HEK293 (cell line): ENCODE results near the gene MN1.

Experiments
- BCL11A ChIP-seq: fragments of 450-650 bp; formaldehyde crosslinking; IDR thresholded peaks from 2 replicates; pipeline ENCODE4 v1.5.1; 2016; ENCODE audit warnings: low read depth, missing biosample characterization, missing genetic modification characterization
- CTCF ChIP-seq: fragments of 450-650 bp; formaldehyde crosslinking; IDR thresholded peaks from 2 replicates; pipeline ENCODE4 v1.5.1; 2016; ENCODE audit warnings: missing biosample characterization, missing genetic modification characterization
- GLI2 ChIP-seq: fragments of 450-650 bp; formaldehyde crosslinking; IDR thresholded peaks from 2 replicates; pipeline ENCODE4; 2017; ENCODE audit warnings: missing biosample characterization, missing genetic modification characterization, low read depth, borderline replicate concordance
- INSM2 ChIP-seq: fragments of 450-650 bp; formaldehyde crosslinking; IDR thresholded peaks from 2 replicates; pipeline ENCODE4 v1.5.1; 2016; ENCODE audit warnings: missing biosample characterization, missing genetic modification characterization
- PRDM4 ChIP-seq: fragments of 450-650 bp; formaldehyde crosslinking; IDR thresholded peaks from 2 replicates; pipeline ENCODE4 v1.5.1; 2017; ENCODE audit warnings: missing biosample characterization, missing genetic modification characterization
- TCF7L2 ChIP-seq: IDR thresholded peaks from 2 replicates; pipeline ENCODE4 v1.6.1; 2011; ENCODE audit warnings: low read depth, mild to moderate bottlenecking, inconsistent platforms, low read length, moderate library complexity, borderline replicate concordance
- ZBTB44 ChIP-seq: fragments of 450-650 bp; IDR thresholded peaks from 2 replicates; pipeline ENCODE4 v1.5.1; 2018; ENCODE audit warnings: missing biosample characterization, mild to moderate bottlenecking, missing genetic modification characterization
- ZNF146 ChIP-seq: fragments of 450-650 bp; formaldehyde crosslinking; IDR thresholded peaks from 2 replicates; pipeline ENCODE4 v1.5.1; 2016; ENCODE audit warnings: missing biosample characterization, missing genetic modification characterization
- ZNF549 ChIP-seq: fragments of 450-650 bp; IDR thresholded peaks from 2 replicates; pipeline ENCODE4 v1.5.1; 2018; ENCODE audit warnings: missing biosample characterization, missing genetic modification characterization, mild to moderate bottlenecking, inconsistent platforms, moderate library complexity
- ZNF558 ChIP-seq: fragments of 450-650 bp; formaldehyde crosslinking; IDR thresholded peaks from 2 replicates; pipeline ENCODE4 v1.5.1; 2016; ENCODE audit warnings: missing biosample characterization, missing genetic modification characterization
- ZNF670 ChIP-seq: fragments of 450-650 bp; formaldehyde crosslinking; IDR thresholded peaks from 2 replicates; pipeline ENCODE4 v1.5.1; 2016; ENCODE audit warnings: missing biosample characterization, missing genetic modification characterization, low read depth
- ZNF701 ChIP-seq: fragments of 450-650 bp; formaldehyde crosslinking; IDR thresholded peaks from 2 replicates; pipeline ENCODE4 v1.5.1; 2016; ENCODE audit warnings: missing biosample characterization, missing genetic modification characterization
- ZNF791 ChIP-seq: fragments of 450-650 bp; formaldehyde crosslinking; IDR thresholded peaks from 2 replicates; pipeline ENCODE4 v1.5.1; 2016; ENCODE audit warnings: missing biosample characterization, missing genetic modification characterization
- ZXDB ChIP-seq: fragments of 450-650 bp; formaldehyde crosslinking; IDR thresholded peaks from 2 replicates; pipeline ENCODE4 v1.5.1; 2016; ENCODE audit warnings: missing biosample characterization, missing genetic modification characterization

GRCh38 chr22:27719535-27720227, 81.9 kb downstream of the MN1 start:
- TF ChIP-seq GLI2 (tag by site-specific recombination) (no peak), CTCF (tag by site-specific recombination) (no peak), ZNF146 (tag by site-specific recombination) (no peak), TCF7L2 (no peak), ZNF670 (tag by site-specific recombination) (no peak), INSM2 (no peak), ZNF549 (no peak), ZBTB44 (tag by site-specific recombination) (no peak), ZNF558 (tag by site-specific recombination) (no peak), ZNF701 (tag by site-specific recombination) (no peak), BCL11A (tag by site-specific recombination) (no peak), PRDM4 (tag by site-specific recombination) (no peak), ZNF791 (tag by site-specific recombination) (no peak), ZXDB (tag by site-specific recombination) (no peak)
